Stimulated activated CD8-positive, alpha-beta memory T cell treated with anti-CD3 and anti-CD28 coated beads, Interleukin-7, amount 100 ng/mL, for 48 hours (primary cell): ENCODE measurements around the gene ALKBH8.
"Not testable (repeated sequence)": the region's sequence is repeated elsewhere in the genome, so short reads cannot be mapped to it uniquely, and the experiment has no call there.

Source experiments
- DNase-seq, 2 donors: peaks; one replicate each; pipeline ENCODE4 v3.0.0-alpha.2; 2020; ENCODE audit warnings: low read depth in 1 of 2; ENCODE audit errors: extremely low read depth in 1 of 2

ALKBH8 gene

GRCh38 chr11:107508201-107508857 is 57.2 kb downstream of the ALKBH8 start:
- DNase-seq = no peak

- no peak for DNase-seq
These were observed 59.8 kb downstream of the ALKBH8 start for GRCh38 chr11:107505647-107506225.

GRCh38 chr11:107504981-107505380 is 60.6 kb downstream of the ALKBH8 start:
- no peak for DNase-seq

- no peak for DNase-seq
These were observed 63.8 kb downstream of the ALKBH8 start for GRCh38 chr11:107501713-107502112.

- DNase-seq = not testable (repeated sequence)
These were observed 68.2 kb downstream of the ALKBH8 start for GRCh38 chr11:107497371-107497770.

GRCh38 chr11:107496011-107496410 is 69.5 kb downstream of the ALKBH8 start:
- DNase-seq = no peak

GRCh38 chr11:107494055-107494454 is 71.5 kb downstream of the ALKBH8 start:
- DNase-seq = no peak

GRCh38 chr11:107493117-107493516 is 72.4 kb downstream of the ALKBH8 start:
- no peak for DNase-seq

- DNase-seq = no peak
These were observed 74.7 kb downstream of the ALKBH8 start for GRCh38 chr11:107490836-107491235.

- no peak for DNase-seq
These were observed 83.3 kb downstream of the ALKBH8 start for GRCh38 chr11:107482234-107482633.

- DNase-seq = no peak
These were observed 86.6 kb downstream of the ALKBH8 start for GRCh38 chr11:107478922-107479321.

- DNase-seq = no peak
These were observed 87.7 kb downstream of the ALKBH8 start for GRCh38 chr11:107477820-107478219.

- DNase-seq = no peak
These were observed 91.7 kb downstream of the ALKBH8 start for GRCh38 chr11:107473792-107474191.

- no peak for DNase-seq
These were observed 92.6 kb downstream of the ALKBH8 start for GRCh38 chr11:107472966-107473365.

- DNase-seq = no peak
These were observed 96.9 kb downstream of the ALKBH8 start for GRCh38 chr11:107468596-107468995.

GRCh38 chr11:107467696-107468095 is 97.8 kb downstream of the ALKBH8 start:
- DNase-seq = no peak

- not testable (repeated sequence) for DNase-seq
These were observed 99.2 kb downstream of the ALKBH8 start for GRCh38 chr11:107466275-107466866.

GRCh38 chr11:107457558-107458271 is 107.8 kb downstream of the ALKBH8 start, which contains the start of gene CWF19L2:
Gene CWF19L2 (minus strand): TSS chr11:107457825. CDS start chr11:107457816, 9 bp downstream.
- DNase-seq = peak; percentile 65 to 84

- no peak for DNase-seq
These were observed 108.4 kb downstream of the ALKBH8 start for GRCh38 chr11:107457205-107457557.

GRCh38 chr11:107453594-107454286 is 111.8 kb downstream of the ALKBH8 start:
- DNase-seq = no peak
